Trophoblast cell (in vitro differentiated cells and primary cell): ENCODE results near the gene RILPL2.

ENCODE experiments used
- DNase-seq, 2 donors: peaks; one replicate each; pipeline ENCODE4 v3.0.0-alpha.2; 2016
- H2AFZ ChIP-seq: 2 replicates; pipeline ENCODE4 v1.6.1; 2013; ENCODE audit warnings: low read length, moderate library complexity, mild to moderate bottlenecking; ENCODE audit not compliant: insufficient read depth, poor library complexity
- H2AK5ac ChIP-seq: 2 replicates; pipeline ENCODE4 v1.6.1; 2013; ENCODE audit warnings: mild to moderate bottlenecking, low read length
- H2BK120ac ChIP-seq: 2 replicates; pipeline ENCODE4 v1.6.1; 2013; ENCODE audit warnings: low read length, mild to moderate bottlenecking, moderate library complexity; ENCODE audit not compliant: insufficient read depth, poor library complexity
- H2BK12ac ChIP-seq: 2 replicates; pipeline ENCODE4 v1.6.1; 2013; ENCODE audit warnings: mild to moderate bottlenecking, low read length, moderate library complexity
- H2BK5ac ChIP-seq: 2 replicates; pipeline ENCODE4 v1.6.1; 2013; ENCODE audit warnings: low read length, low read depth, moderate library complexity, mild to moderate bottlenecking; ENCODE audit not compliant: poor library complexity
- H3K14ac ChIP-seq: 2 replicates; pipeline ENCODE4 v1.6.1; 2013; ENCODE audit warnings: mild to moderate bottlenecking, low read length
- H3K18ac ChIP-seq: 2 replicates; pipeline ENCODE4 v1.6.1; 2013; ENCODE audit warnings: mild to moderate bottlenecking, low read length
- H3K23ac ChIP-seq: 2 replicates; pipeline ENCODE4 v1.6.1; 2013; ENCODE audit warnings: low read length
- H3K27ac ChIP-seq: 2 replicates; pipeline ENCODE4 v1.5.1; 2013; ENCODE audit warnings: low read depth, mild to moderate bottlenecking, inconsistent platforms, low read length, moderate library complexity
- H3K27me3 ChIP-seq: 2 replicates; pipeline ENCODE4 v1.6.1; 2013; ENCODE audit warnings: inconsistent platforms, mild to moderate bottlenecking, low read length, moderate library complexity; ENCODE audit not compliant: insufficient read depth
- H3K36me3 ChIP-seq, 2 experiments: 1 replicate in 1 of 2; 2 replicates in 1 of 2; pipeline ENCODE4 v1.6.1; 2013; ENCODE audit warnings: low read length in 2 of 2, mild to moderate bottlenecking in 2 of 2, moderate library complexity in 1 of 2; ENCODE audit not compliant: insufficient read depth in 2 of 2, control insufficient read depth in 1 of 2
- H3K4ac ChIP-seq: 2 replicates; pipeline ENCODE4 v1.6.1; 2013; ENCODE audit warnings: low read depth, mild to moderate bottlenecking, low read length, moderate library complexity
- H3K4me1 ChIP-seq, 2 experiments: 1 replicate in 1 of 2; 2 replicates in 1 of 2; pipeline ENCODE4 v1.6.1; 2013; ENCODE audit warnings: low read length in 2 of 2, mild to moderate bottlenecking in 2 of 2, moderate library complexity in 1 of 2; ENCODE audit not compliant: insufficient read depth in 2 of 2, control insufficient read depth in 1 of 2
- H3K4me2 ChIP-seq: 2 replicates; pipeline ENCODE4 v1.6.1; 2013; ENCODE audit warnings: inconsistent platforms, mild to moderate bottlenecking, low read length, moderate library complexity
- H3K4me3 ChIP-seq: 2 replicates; pipeline ENCODE4 v1.5.1; 2013; ENCODE audit warnings: mild to moderate bottlenecking, low read depth, low read length, inconsistent platforms
- H3K79me1 ChIP-seq: one replicate; pipeline ENCODE4 v1.6.1; 2013; ENCODE audit warnings: low read length
- H3K79me2 ChIP-seq: 2 replicates; pipeline ENCODE4 v1.6.1; 2013; ENCODE audit warnings: low read length, mild to moderate bottlenecking; ENCODE audit not compliant: control insufficient read depth, insufficient read depth, poor library complexity
- H3K9ac ChIP-seq: 2 replicates; pipeline ENCODE4 v1.6.1; 2013; ENCODE audit warnings: mild to moderate bottlenecking, low read length
- H3K9me3 ChIP-seq: 2 replicates; pipeline ENCODE4 v1.6.1; 2013; ENCODE audit warnings: low read depth, mild to moderate bottlenecking, control low read depth, inconsistent platforms, low read length; ENCODE audit not compliant: insufficient read depth
- H4K12ac ChIP-seq: 2 replicates; pipeline ENCODE4 v1.6.1; 2013; ENCODE audit warnings: low read depth, mild to moderate bottlenecking, low read length, moderate library complexity
- H4K8ac ChIP-seq: 2 replicates; pipeline ENCODE4 v1.6.1; 2013; ENCODE audit warnings: low read depth, mild to moderate bottlenecking, low read length, moderate library complexity
- H4K91ac ChIP-seq: one replicate; pipeline ENCODE4 v1.6.1; 2013; ENCODE audit warnings: low read depth, mild to moderate bottlenecking, low read length, moderate library complexity
- WGBS: extraction: QIAGEN DNeasy Blood & Tissue Kit; methylation state at CpG from one replicate; pipeline ENCODE4 v1.1.7; 2013; ENCODE audit warnings: missing lambda C conversion rate; ENCODE audit not compliant: insufficient read length, insufficient coverage; ENCODE audit errors: extremely low coverage; 5-methylcytosine and 5-hydroxymethylcytosine counted together

The RILPL2 gene

GRCh38 chr12:123367511-123367910 is 69.0 kb downstream of the RILPL2 start:
- no peak overlapping the region for H3K18ac ChIP-seq
- no peak overlapping the region for H2AFZ ChIP-seq
- no peaks in the 10 kb centered on the region for H3K36me3 ChIP-seq
- no CpG with 5 or more reads among the region's 4 CpGs for WGBS
- H4K8ac ChIP-seq: no peak overlapping the region
- H3K9ac ChIP-seq: no peak overlapping the region
- no peak overlapping the region for H3K4me2 ChIP-seq
- no peak overlapping the region for H3K4ac ChIP-seq
- no peak overlapping the region for H3K23ac ChIP-seq
- DNase-seq: peak in 1 of 2 donors; percentile 52
- H4K12ac ChIP-seq: no peak overlapping the region
- H3K79me2 ChIP-seq: peaks cover 15% of the 10 kb centered on the region
- H3K9me3 ChIP-seq: no peaks in the 10 kb centered on the region
- no peaks in the 10 kb centered on the region for H3K27me3 ChIP-seq
- H4K91ac ChIP-seq: no peak overlapping the region
- H3K27ac ChIP-seq: no peak overlapping the region
- H2BK5ac ChIP-seq: no peak overlapping the region
- H3K4me3 ChIP-seq: no peak overlapping the region
- H3K14ac ChIP-seq: no peak overlapping the region
- H2BK12ac ChIP-seq: no peak overlapping the region
- peaks cover 12% of the 10 kb centered on the region for H3K79me1 ChIP-seq
- H2AK5ac ChIP-seq: no peak overlapping the region
- no peaks in the 10 kb centered on the region for H3K4me1 ChIP-seq
- no peak overlapping the region for H2BK120ac ChIP-seq
